A673 (cell line): Measurements from ENCODE around the gene RNF115. TPM values are rescaled to one million over a fixed set of nuclear protein-coding genes. Genes with fewer than 3 reads are reported as not detected.

ENCODE experiments used
- BruUV-seq: library from RNA; stranded (reverse); fragments of 400-500 nt; replicated peaks from 2 replicates; lab custom pipeline; 2021; lab: Mats Ljungman, UMichigan
- CTCF ChIA-PET: fragments of 300-600 bp; sonication (Branson Sonifier 250); formaldehyde crosslinking; loops from one replicate; lab custom pipeline; 2022; ENCODE audit warnings: antibody characterized with exemption; lab: Charles Lee
- POLR2A ChIA-PET: fragments of 300-600 bp; sonication (Branson Sonifier 250); formaldehyde crosslinking; loops from one replicate; lab custom pipeline; 2022; ENCODE audit warnings: antibody characterized with exemption; ENCODE audit not compliant: low non-redundant PET; lab: Charles Lee
- DNase-seq: peaks from one replicate; pipeline ENCODE4 v3.0.0-alpha.2; 2015; ENCODE audit warnings: low spot score
- H3K27ac ChIP-seq: fragments of 200-600 bp; sonication (generic); 2 replicates; pipeline ENCODE4 v1.5.1; 2016; ENCODE audit warnings: mixed run types, low read depth, mild to moderate bottlenecking, mixed read lengths, antibody characterized with exemption, low read length; ENCODE audit not compliant: poor library complexity, severe bottlenecking
- H3K27me3 ChIP-seq: fragments of 200-600 bp; sonication (generic); replicated peaks from 2 replicates; pipeline ENCODE4 v1.6.1; 2017; ENCODE audit warnings: mixed run types, low read depth, mild to moderate bottlenecking, mixed read lengths, antibody characterized with exemption, low read length; ENCODE audit not compliant: insufficient read depth, poor library complexity
- H3K36me3 ChIP-seq: fragments of 200-600 bp; sonication (generic); 2 replicates; pipeline ENCODE4 v1.6.1; 2016; ENCODE audit warnings: mixed run types, mild to moderate bottlenecking, mixed read lengths, antibody characterized with exemption, low read length; ENCODE audit not compliant: insufficient read depth, poor library complexity, severe bottlenecking
- H3K4me1 ChIP-seq: fragments of 200-600 bp; sonication (generic); 2 replicates; pipeline ENCODE4 v1.6.1; 2017; ENCODE audit warnings: mixed run types, mild to moderate bottlenecking, mixed read lengths, antibody characterized with exemption, low read length; ENCODE audit not compliant: insufficient read depth, poor library complexity, severe bottlenecking
- H3K4me3 ChIP-seq: fragments of 200-600 bp; sonication (generic); 2 replicates; pipeline ENCODE4 v1.5.1; 2016; ENCODE audit warnings: low read depth, mixed run types, mild to moderate bottlenecking, mixed read lengths, low read length; ENCODE audit not compliant: poor library complexity, severe bottlenecking
- H3K9me3 ChIP-seq: fragments of 200-600 bp; sonication (generic); 2 replicates; pipeline ENCODE4 v1.6.1; 2016; ENCODE audit warnings: mixed run types, low read depth, mild to moderate bottlenecking, mixed read lengths, antibody characterized with exemption, low read length; ENCODE audit not compliant: poor library complexity, severe bottlenecking
- CTCF ChIP-seq: fragments of 300-800, 200-600 bp; sonication (generic); conservative IDR thresholded peaks from 2 replicates; pipeline ENCODE4 v1.5.1; 2017; ENCODE audit warnings: low read depth, mild to moderate bottlenecking, antibody characterized with exemption, low read length, moderate library complexity, mixed read lengths
- EZH2 ChIP-seq: fragments of 200-600 bp; sonication (generic); IDR thresholded peaks from 2 replicates; pipeline ENCODE4 v1.6.1; 2017; ENCODE audit warnings: borderline replicate concordance, low read depth, mild to moderate bottlenecking, mixed read lengths, antibody characterized with exemption, low read length; ENCODE audit not compliant: poor library complexity, severe bottlenecking
- intact Hi-C: fragments of 100-400 bp; cut with micrococcal nuclease; formaldehyde crosslinking; loops from one replicate; pipeline ENCODE4 v1.10.0; 2022; ENCODE audit not compliant: unreplicated experiment
- total RNA-seq: library from RNA; stranded (reverse); gene quantifications from 2 replicates; pipeline ENCODE4 v1.2.3, GENCODE V29; 2021

Gene RNF115
- total RNA-seq, 1 experiment from 2014 or later: 18.0 TPM

- ChIA-PET POLR2A (no interaction called here), CTCF (no interaction called here)
- TF ChIP-seq CTCF (no peak), EZH2 (no peak)
- no TSS peak for BruUV-seq
- Histone ChIP-seq H3K27me3 (no peaks in the 10 kb centered on the region), H3K4me3 (no peak overlapping the region), H3K27ac (no peak overlapping the region), H3K9me3 (no peaks in the 10 kb centered on the region), H3K4me1 (no peaks in the 10 kb centered on the region), H3K36me3 (no peaks in the 10 kb centered on the region)
- DNase-seq: no peak
- intact Hi-C loops: no loop called here
Measured at GRCh38 chr1:145782272-145783099, 41.4 kb downstream of the RNF115 start.

- CTCF ChIA-PET: no interaction called here
- H3K9me3 ChIP-seq: no peaks in the 10 kb centered on the region
- intact Hi-C loops: no loop called here
Measured at GRCh38 chr1:145778146-145778540, 45.8 kb downstream of the RNF115 start.

GRCh38 chr1:145777357-145778145, 46.3 kb downstream of the RNF115 start:
- BruUV-seq: no TSS peak
- ChIA-PET POLR2A (no interaction called here), CTCF (no interaction called here)
- no peaks in the 10 kb centered on the region for H3K27me3 ChIP-seq
- H3K4me1 ChIP-seq: no peaks in the 10 kb centered on the region
- intact Hi-C loops: no loop called here
- H3K36me3 ChIP-seq: no peaks in the 10 kb centered on the region
- no peak overlapping the region for H3K27ac ChIP-seq
- no peak overlapping the region for H3K4me3 ChIP-seq
- no peak for DNase-seq
- no peak for TF ChIP-seq EZH2
- TF ChIP-seq CTCF: no peak
- H3K9me3 ChIP-seq: no peaks in the 10 kb centered on the region

More at GRCh38 chr1:145778146-145778540, 45.8 kb downstream of the RNF115 start:
- BruUV-seq: no TSS peak
- no peaks in the 10 kb centered on the region for H3K27me3 ChIP-seq
- no peaks in the 10 kb centered on the region for H3K4me1 ChIP-seq
- no peak overlapping the region for H3K4me3 ChIP-seq
- H3K27ac ChIP-seq: no peak overlapping the region
- POLR2A ChIA-PET: no interaction called here
- no peak for TF ChIP-seq CTCF
- no peak for TF ChIP-seq EZH2
- H3K36me3 ChIP-seq: no peaks in the 10 kb centered on the region
- no peak for DNase-seq
